ENCODE data around the gene TFIP11. TPM values are rescaled to one million over a fixed set of nuclear protein-coding genes. Genes with fewer than 3 reads are reported as not detected.
"Not testable (repeated sequence)": the region's sequence is repeated elsewhere in the genome, so short reads cannot be mapped to it uniquely, and the experiment has no call there.

TFIP11 gene
- total RNA-seq, 1 donor from 2014 or later, result 43.8 TPM

DNA sequence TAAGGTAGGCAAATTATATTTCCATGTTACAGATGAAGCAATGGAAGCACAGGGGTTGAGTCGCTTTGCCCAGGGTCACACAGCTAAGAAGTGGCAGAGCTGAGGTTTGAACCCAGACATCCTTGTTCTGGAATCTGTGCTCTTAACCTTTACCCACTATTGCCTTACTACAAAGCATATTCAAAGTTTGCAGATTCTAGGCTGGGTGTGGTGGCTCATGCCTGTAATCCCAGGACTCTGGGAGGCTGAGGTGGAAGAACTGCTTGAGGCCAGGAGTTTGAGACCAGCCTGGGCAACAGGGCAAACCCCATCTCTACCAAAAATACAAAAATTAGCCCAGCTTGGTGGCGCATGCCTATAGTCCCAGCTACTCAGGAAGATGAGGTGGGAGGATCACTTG is 27.8 kb upstream of the TFIP11 start:
- no peak for DNase-seq

DNA sequence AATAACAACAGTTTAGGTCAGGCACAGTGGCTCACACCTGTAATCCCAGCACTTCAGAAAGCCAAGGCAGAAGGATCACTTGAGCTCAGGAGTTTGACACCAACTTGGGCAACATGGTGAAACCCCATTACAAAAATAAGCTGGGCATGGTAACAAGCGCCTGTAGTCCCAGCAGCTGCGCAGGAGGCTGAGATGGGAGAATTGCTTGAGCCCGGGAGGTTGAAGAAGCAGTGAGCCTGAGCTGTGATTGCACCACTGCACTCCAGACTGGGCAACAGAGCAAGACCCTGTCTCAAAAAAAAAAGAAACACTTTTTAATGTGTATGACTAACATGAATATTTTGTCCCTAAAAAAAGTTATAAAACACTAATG is 24.5 kb upstream of the TFIP11 start:
- no peak for DNase-seq

DNA sequence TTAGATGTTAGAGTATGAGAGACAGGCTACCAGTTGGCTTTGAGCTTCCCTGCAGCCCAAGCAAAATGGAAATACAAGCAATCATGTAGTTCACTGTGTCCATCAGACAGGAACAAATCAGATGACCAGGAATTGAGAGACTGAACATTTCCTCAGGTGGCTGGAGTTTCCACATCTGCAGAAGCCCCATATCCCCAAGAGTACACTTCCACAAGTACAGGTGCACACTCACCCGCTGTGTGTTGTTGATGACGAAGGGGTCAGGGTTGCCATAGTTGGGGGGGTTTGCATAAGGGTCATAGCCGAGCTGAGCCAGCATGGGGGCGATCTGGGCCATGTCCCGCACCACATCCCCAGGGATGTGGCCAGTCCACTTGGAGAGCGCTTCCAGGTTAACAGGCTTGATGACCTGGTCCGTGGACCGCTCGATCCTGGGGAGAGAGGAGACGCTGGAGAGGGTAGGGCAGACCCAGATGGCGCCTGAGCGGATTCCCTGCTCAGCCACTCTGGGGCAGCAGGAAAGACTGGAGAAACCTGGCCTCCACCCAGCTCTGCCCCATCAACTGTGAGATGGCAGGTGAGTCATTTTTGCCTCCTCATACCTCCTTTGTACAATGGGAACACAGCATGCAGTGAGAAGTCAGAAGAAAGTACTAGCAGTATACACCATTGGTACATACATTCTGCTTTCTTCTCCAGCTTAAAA is 23.9 kb upstream of the TFIP11 start:
- DNase-seq, result no peak

DNA sequence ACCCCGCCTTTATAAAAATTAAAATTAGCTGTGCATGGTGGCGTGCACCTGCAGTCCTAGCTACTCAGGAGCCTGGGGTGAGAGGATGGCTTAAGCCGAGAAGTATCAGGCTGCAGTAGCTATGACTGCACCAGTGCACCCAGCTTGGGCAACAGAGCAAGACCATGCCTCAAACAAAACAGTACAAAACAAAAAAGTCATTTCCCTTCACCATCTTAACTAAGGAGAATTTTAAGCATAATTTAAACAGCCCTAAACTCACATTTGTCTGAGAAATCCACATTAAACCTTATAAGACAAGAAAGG is 23.3 kb upstream of the TFIP11 start:
- DNase-seq, result no peak

DNA sequence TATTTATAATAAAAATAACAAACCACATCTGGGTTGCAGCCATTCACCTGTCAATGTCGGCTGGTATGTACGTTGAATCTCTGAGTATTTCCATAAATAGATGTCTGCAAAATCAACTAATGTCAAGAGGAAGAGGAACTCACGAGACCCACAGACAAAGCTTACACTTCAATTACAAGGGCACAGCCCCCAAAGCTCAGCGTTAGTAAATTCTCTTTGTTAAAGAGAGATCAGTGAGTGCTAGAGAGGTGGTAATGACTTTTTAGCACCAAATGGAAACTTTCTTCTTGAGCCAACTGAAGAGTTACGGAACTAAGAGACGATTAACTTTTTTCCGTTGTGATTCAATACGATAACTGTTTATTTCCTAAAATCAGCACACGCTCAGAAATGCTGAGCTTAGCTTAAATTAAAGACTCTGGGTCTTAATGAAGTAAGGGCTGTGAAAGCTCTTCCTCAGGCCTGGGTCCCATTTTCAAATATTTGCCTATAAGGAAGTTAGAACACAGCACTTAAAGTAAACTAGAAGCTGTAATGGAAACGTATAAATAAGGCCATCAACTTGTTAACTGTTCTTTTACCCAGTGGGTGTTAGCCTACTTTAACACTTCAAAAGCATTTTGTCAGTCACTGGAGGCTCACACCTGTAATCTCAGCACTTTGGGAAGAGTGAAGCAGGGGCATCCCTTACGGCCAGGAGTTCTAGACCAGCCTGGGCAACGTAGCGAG is 22.8 kb upstream of the TFIP11 start:
- no peak for DNase-seq

DNA sequence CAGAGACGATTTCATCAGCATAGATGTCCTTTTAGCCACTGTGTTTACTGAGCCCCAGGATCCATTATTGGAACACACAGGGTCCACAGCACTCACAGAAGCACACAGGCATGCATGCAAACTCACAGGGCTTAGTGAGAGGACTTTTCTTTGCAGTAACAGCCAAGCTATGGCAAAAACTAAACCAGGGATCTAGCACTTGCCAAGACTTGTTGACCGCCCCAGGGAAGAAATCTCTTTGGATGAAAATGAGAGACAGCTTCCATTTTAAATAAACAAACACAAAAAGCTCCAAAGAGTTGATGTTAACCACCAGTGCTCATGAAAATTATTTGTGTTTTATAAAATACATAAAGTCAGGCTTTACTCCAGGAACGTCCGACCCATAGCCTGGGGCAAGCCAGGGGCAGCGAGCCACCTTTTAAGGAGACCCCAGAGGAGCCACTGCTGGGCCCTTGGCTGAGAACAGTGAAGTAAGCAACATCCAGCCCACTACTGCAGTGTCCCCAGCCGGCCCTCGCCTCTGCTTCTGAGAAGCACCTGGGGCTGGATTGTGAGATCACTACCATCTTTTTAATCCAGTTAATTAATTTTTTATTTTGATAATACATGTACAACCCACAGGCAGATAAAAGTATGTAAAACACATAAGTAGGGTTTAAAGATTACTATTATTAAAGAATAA is 22.0 kb upstream of the TFIP11 start:
- no peak for DNase-seq

DNA sequence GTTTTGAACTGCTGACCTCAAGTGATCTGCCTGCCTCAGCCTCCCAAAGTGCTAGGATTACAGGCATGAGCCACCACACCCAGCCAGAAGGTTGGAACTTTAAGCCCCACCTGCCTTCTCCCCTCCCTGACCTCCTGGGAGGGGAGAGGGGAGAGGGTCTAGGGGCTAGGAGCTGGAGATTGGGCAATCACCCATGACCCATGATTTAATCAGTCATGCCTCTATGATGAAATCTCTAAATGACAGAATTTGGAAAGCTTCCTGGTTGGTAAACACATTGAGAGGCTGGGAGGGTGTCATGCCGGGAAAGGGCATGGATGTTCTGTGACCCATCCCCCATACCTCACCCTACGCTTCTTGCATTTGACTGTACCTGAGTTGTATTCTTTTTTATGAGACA is 17.1 kb upstream of the TFIP11 start:
- DNase-seq, result no peak

DNA sequence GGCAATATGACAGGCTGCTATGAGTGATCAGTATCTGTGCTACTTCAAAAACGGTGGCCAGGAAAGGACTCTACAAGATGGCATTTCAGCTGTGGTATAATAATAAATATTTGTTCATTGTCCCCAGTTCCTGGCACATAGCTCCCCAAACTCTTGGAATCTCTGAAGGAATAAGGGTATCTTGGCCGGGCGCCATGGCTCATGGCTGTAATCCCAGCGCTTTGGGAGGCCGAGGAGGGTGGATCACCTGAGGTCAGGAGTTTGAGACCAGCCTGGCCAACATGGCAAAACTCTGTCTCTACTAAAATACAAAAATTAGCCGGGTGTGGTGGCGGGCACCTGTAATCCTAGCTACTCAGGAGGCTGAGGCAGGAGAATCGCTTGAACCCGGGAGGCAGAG is 16.2 kb upstream of the TFIP11 start:
- DNase-seq, result not testable (repeated sequence)

DNA sequence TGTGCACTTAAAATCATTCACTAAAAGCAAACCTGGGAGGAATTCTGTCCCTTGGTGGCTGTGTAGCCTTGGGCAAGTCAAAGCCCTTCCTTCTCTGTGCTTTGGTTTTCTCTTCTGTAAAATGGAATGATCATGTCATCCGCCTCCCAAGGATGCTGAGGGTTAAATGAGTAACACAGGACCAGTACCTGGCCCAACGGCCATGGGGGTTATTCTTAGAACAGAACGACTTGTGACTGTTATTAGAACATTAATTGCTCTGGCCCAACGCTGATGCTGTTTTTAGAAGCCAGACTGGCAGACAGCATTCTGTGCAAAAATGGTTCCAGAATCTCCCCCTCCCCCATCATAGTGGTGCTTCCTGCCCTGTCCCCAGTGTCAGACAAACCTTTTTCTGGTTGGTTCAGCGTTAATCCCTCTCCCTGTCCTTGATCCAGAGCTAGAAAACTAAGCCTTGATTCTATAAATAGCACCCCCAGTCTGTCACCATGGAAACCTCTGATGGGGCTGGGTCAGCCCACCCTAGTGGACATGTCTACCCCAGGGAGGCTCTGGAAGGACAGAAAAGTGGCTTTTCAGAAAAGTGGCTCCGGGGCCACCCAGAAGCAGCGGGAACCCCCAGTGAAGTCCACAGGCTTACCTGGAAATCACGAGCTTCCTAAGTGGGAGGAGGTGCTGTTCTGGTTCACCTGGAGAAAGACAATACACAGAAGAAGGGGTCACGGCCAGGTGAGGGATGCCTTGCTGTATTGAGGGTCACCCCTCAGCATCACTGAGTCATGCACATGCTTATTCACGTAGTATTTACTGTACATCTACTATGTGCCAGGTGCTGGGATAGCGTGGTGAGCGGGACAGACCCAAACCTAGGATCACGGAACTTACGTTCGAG is 15.5 kb upstream of the TFIP11 start:
- DNase-seq, result no peak

DNA sequence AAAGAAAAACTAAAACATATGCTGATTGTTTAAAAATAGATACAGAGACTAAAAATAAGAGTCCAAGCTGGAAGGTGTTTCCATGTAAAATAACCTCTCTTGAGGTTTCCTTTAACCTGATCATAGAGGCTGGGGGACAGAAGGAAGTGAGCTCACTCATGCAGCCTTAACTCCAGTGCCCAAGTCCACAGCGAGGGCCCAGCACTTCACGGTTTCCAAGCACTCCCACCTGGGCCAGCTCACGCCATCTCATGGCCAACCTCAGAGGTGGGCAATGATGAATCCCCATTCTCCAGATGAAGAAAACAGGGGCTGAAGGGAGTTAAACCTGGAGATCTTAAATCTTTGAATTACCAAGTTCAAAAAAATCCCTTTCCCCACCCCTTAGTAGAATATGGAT is 14.9 kb upstream of the TFIP11 start:
- DNase-seq, result no peak

DNA sequence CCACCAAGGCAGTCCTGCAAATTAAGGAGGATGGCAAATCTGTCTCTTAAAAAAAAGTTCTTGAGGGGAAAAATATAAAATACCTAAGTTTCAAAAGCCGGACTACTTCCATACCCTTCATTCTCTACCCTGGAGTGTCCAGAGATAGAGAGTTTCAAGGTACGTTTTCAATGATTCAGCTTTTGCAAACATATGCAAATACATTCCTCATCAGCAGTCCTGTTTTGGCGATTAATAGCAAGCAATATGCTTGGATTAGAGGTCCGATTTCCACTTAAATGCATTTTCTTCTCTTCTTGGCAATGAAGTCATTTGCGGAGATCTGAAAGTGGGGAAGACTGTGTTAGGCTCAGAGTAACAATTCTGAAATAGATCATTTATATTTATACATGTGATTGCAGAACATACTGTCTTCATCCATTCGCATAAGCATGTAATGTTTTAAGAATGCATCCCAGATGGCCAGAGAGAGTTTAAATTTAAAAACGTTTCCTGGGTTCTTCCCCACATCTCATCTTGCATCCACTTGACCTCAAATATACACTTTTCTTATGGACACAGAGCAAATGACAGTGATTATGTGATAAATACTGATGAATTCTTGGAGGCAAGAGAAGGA is 13.8 kb upstream of the TFIP11 start:
- no peak for DNase-seq

DNA sequence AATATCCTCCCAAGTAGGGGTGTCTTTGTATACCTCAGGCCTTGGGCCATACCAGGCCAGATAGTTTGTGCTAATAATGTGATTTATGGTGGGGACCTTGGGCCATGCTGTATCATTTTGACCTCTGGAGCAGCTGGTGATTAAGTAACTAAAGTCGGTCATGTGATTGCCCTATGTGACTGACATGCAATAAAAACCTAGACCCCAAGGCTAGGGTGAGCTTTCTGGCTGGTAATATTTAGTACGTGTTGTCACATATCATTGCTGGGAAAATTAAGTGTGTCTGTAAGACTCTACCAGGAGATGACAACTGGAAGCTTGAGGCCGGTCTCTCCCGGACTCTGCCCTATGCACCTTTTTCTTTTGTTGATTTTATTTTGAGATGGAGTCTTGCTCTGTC is 12.6 kb upstream of the TFIP11 start:
- no peak for DNase-seq

DNA sequence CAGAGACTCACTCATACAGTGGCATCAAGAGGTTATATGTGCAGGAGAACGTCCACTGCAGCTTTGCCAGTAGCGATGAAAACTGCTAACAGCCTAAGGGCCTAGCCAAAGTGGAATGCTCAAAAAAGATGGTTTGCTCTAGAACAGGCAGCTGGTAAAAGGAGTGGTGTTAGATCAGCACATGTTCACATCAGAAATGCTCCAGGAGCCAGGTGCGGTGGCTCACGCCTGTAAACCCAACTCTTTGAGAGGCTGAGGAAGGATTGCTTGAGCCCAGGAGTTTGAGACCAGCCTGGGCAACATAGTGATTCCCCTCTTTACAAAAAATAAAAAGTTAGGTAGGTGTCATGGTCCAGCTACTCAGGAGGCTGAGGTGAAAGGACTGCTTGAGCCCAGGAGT is 10.3 kb upstream of the TFIP11 start:
- DNase-seq, result no peak

DNA sequence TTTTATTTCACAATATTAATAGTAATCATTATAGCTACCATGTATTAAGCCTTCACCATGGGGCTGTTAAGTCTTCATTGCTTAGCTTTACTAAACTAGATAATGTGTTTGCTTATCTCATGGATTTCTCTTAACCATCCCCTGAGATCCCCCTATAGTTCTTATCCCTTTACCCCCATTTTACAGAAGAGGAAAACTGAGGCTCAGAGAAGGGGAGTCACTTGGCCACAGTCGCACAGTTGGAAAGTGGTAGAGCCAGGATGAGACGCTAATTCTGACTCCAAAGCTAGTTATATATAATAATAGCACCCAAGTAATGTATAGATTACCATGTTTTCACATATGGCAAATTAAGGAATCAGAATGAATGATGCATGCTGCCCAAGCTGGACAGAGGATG is 9.7 kb upstream of the TFIP11 start:
- no peak for DNase-seq

DNA sequence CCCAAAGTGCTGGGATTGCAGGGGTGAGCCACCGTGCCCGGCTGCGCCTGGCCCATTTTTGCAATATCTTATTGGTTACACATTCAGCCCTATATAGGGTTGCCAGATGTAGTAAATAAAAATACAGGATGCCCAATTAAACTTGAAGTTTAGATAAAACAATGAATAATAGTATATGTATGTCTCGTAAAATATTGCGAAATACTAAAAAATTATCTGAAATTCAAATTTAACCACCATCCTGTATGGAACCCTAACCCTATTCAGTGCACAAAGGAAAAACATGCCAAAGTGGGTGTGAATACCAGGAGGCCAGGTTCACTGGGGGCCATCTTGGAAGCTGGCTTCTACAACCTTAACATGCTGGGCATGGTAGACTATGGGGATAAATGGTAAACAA is 5.2 kb upstream of the TFIP11 start:
- no peak for DNase-seq

DNA sequence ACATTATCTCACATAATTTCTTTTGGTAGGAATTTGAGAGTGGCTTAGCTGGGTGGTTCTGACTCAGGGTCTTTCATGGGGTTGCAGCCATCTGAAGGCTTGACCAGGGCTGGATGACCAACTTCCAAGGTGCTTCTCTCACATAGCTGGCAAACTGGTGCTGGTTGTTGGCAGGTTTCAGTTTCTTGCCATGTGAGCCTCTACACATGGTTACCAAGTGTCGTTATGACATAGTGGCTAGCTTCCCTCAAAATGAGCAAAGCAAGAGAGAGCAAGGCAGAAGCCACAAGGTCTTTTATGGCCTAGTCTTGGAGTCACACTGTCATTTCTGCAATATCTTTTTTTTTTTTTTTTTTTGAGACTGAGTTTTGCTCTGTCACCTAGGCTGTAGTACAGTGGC is 4.2 kb upstream of the TFIP11 start:
- no peak for DNase-seq

DNA sequence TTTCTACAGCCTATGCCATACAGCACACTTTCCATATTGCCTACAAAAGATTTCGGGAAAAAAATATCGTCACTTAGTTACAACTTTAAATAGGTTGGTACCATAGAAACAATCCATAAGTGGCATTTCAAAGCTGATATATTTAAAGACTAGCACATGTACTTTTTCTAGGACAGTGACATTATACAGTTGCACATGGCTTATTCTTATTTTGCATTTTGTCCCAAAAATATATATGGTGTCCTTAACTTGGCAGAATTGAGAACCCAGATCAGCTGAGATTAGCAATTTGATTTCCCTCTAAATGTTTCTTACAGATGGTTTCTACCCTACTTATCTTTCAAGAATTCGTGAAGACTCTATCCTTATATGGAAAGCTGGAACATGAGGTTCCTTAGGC is 3.7 kb upstream of the TFIP11 start:
- no peak for DNase-seq

DNA sequence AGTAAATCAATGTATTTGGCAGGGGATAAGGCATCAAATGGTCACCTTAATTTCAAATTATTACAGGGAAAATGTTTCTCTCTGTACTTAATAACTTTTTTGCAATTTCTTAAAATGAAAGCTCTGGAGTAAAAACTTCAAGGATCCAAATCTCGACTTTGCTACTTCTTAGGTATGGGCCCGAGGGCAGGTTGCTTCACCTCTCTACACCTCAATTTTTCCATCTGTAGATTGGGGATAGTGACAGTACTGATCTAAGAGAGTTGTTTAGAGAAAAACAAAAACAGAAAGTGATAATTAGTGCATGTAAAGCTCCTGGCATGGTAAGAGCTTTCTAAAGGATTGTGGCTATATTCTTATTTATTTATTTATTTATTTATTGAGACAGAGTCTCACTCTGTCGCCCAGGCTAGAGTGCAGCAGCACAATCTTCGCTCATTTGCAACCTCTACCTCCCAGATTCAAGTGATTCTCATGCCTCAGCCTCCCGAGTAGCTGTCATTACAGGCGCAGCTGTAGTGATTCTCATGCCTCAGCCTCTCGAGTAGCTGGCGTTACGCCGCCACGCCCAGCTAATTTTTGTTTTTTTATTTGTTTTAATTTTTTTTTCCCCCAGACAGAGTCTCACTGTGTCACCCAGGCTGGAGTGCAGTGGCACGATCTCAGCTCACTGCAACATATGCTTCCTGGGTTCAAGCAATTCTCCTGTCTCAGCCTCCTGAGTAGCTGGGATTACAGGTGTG is 2.3 kb upstream of the TFIP11 start:
- DNase-seq, result no peak

DNA sequence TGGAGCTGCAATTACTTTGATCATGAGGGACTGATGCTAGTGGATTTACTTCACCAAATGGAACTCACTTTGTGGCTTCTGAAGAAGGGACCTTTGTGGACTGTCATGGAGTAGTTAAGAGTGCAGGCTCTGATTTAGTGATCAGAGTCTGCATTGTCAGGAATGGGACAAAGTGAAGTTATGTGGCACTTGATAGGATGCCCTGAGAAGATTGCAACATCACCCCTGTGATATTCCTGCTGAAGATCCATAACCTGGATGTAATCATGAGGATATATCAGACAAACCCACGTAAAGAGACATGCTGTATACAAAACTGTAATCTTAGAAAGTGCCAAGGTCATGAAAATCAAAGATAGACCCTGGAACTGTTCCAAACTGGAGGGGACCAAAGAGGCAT is 1.6 kb upstream of the TFIP11 start:
- DNase-seq, result no peak

DNA sequence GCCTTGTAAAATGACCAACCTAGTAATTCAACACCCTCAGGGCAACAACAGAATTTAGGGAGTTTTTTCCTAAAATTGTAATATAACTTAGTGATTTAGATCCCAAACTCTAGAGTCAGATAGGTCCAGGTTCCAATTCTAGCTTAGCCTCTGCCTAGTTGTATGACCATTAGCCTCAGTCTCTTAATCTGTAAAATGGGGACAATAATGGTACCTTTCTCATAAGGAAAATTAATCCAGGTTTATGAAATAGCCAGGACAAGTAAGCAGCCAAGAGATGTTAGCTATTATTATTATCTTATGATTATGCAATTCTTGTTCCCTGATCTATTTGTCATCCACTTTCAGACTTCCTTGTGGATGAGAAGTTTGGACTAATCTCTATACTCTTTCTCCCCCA is 4.1 kb downstream of the TFIP11 start:
- DNase-seq, result no peak

DNA sequence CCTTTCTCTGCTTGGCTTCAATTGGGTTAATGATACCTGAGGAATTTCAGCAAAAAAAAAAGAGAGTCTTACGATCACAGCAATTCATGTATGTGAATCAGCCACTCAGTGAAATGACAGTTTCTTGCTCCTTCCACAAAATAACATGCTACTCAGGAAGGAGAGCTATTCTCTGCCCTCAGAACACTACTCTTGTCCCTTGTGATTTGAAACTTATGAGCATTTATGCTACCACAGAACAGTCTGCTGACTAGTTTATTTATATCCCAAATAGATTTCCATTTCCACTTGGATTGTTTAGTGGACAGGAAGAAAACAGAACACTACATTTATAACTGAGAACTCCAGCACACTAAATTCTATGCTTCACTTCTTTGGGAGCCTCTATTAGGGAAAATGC is 8.5 kb downstream of the TFIP11 start:
- no peak for DNase-seq

Data from occipital lobe (tissue), 2 donors.